Activated CD8-positive, alpha-beta memory T cell treated with anti-CD3 and anti-CD28 coated beads, Interleukin-2, amount 50 U/mL, for 1 hour (primary cell): ENCODE results near the gene CCNDBP1.

Experiments
- DNase-seq: peaks from one replicate; pipeline ENCODE4 v3.0.0-alpha.2; 2020; ENCODE audit errors: extremely low read depth

The CCNDBP1 gene

GRCh38 chr15:43246261-43246774 is 61.1 kb downstream of the CCNDBP1 start:
- no peak for DNase-seq
